Activated CD8-positive, alpha-beta memory T cell treated with anti-CD3 and anti-CD28 coated beads, Interleukin-2, amount 50 U/mL, for 24 hours (primary cell): ENCODE results near the gene LHX1.

Experiments used
- DNase-seq: peaks from one replicate; pipeline ENCODE4 v3.0.0-alpha.2; 2020; ENCODE audit errors: extremely low read depth

Gene LHX1

DNA sequence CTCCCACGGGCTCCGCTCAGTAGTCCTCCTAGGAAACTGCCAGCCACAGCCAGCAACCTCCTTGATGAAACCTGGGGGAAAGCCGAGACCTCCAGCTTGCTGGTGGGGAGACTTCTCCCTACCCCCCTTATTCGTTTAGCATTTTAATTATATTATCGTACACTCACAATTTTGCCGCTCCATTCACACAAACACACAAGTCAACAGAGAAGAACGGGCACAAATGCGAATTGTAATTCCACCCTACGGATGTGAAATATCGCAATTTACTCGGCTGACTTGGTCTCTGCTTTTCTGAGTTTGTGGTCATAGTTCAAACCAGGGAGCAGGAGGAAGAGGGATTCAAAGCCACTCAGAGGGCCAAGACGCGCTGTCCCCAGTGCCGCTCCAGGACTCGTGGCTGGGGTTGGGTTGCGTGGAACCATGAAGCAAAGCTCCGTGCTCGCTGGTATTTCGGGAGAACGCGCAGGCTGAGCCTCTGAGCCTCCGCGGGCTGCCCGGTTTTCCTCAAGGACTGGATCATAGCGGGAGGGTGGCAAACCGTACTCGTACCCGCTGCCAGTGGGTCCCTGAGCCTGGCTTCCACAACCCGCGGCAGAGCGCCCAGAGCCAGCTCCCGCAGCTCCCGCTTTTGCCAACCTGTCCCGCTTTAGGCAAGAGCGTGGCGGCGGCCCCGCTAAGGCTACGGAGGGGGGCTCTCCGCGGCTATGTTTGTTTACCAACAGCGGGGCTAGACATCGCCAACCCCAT, 2.0 kb downstream of the LHX1 start:
- DNase-seq = no peak

DNA sequence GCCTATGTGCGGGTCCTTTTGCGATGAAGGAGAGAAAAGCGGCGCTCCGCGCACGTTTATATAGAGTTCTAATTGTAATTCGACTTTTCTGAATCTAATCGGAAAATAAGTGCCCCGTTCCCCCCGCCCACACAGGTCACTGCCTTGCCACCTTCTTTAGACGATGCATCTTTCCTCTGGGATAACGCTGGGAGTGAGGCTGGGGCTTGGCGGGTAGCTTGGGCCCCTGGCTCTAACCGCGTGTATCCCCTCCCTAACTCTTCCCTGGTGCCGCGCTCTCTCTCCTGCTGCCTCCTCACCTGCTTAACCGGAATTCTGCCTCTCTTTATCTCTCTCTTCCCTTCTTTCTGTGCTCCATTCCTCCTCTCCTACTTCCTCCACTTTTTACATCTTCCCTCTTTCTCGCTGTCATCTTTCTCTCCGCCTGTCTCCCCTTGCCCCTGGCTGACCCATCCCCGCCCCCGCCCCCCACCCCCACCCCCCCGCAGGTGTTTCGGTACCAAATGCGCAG, 2.6 kb downstream of the LHX1 start:
- DNase-seq = no peak

DNA sequence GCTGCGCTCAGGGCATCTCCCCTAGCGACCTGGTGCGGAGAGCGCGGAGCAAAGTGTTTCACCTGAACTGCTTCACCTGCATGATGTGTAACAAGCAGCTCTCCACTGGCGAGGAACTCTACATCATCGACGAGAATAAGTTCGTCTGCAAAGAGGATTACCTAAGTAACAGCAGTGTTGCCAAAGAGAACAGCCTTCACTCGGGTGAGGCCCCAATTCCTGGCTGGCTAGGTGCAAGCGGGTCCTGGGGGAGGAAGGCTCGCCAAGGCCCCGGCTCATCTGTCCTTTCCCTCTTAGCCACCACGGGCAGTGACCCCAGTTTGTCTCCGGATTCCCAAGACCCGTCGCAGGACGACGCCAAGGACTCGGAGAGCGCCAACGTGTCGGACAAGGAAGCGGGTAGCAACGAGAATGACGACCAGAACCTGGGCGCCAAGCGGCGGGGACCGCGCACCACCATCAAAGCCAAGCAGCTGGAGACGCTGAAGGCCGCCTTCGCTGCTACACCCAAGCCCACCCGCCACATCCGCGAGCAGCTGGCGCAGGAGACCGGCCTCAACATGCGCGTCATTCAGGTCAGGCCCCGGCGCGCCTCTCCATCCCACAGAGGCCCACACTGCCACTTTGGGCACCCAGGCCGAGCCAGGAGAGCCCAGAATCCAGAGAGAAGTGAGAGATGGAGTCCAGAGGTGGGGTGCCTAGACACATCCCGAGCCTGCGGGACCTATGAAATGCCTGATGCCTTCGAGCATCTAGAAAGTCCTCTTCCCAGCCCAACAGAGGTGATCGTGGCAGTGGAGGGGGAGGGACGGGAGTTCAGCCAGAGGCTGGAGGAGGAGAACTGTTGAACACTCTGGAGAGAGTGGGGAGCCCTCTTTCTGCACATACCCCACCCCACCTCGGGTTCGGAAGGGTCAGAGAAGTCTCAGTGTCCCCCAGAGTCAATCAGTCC, 3.3 kb downstream of the LHX1 start:
- no peak for DNase-seq

DNA sequence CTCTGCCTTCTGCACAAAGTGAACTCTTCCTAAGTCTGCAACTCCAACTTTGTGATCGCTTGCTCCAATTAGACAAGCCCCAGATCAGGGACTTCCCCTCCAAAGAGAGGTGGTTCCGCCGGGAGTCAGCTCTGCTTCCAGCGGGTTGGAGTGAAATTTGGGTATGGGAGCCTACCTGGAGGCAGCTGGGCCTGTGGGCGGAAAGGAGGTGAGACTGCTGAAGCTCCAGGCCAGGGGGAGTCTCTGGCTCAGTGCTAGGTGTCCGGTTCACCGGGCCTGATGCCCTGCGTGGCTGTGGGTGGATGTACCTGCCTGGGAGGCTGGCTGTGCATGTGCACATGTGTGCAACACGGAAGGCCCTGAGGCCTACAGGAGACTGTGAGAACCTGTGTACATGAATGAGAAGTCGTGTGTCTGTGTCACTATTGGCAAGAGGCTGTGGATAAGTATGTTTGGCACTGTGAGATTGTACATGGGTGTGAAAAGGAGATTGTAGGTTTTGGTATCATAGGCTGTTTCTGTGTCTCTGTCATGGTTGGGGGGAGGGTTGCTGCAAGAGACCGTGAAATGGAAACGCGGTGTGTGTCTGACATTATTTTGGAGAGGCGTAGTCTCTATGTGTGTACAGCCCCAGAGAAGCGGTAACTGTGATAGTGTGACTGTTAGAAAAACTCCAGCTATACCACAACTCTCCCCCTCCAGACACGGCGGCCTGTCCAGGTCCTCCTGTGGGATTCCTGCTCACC, 4.2 kb downstream of the LHX1 start:
- no peak for DNase-seq

DNA sequence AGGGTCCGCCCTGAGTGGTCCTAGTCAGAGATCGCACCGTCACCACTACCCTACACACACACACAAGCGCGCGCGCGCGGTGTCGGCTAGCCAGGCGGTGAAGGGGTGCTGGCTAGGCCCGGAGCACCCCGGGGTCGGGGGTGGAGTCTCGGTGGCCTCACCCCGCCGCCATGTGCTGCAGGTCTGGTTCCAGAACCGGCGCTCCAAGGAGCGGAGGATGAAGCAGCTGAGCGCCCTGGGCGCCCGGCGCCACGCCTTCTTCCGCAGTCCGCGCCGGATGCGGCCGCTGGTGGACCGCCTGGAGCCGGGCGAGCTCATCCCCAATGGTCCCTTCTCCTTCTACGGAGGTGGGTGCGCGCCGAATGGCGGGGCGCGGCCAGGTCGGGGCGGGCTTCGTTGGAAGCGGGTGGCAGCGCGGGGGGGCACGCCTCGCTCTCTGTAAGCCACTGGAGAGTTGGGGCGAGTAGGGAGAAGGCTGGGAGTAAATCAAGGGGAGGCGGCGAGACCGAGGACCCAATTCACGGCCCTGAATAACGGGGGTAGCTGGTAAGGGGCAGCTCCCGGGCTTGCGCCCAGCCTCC, 4.8 kb downstream of the LHX1 start:
- DNase-seq = no peak

DNA sequence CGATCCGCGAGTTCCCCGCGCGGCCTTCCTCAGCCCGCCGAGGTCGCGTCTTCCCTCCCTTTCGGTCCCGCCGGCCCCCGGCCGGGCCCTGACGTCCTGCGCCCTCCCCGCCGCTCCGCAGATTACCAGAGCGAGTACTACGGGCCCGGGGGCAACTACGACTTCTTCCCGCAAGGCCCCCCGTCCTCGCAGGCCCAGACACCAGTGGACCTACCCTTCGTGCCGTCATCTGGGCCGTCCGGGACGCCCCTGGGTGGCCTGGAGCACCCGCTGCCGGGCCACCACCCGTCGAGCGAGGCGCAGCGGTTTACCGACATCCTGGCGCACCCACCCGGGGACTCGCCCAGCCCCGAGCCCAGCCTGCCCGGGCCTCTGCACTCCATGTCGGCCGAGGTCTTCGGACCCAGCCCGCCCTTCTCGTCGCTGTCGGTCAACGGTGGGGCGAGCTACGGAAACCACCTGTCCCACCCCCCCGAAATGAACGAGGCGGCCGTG, 5.4 kb downstream of the LHX1 start:
- DNase-seq = no peak

DNA sequence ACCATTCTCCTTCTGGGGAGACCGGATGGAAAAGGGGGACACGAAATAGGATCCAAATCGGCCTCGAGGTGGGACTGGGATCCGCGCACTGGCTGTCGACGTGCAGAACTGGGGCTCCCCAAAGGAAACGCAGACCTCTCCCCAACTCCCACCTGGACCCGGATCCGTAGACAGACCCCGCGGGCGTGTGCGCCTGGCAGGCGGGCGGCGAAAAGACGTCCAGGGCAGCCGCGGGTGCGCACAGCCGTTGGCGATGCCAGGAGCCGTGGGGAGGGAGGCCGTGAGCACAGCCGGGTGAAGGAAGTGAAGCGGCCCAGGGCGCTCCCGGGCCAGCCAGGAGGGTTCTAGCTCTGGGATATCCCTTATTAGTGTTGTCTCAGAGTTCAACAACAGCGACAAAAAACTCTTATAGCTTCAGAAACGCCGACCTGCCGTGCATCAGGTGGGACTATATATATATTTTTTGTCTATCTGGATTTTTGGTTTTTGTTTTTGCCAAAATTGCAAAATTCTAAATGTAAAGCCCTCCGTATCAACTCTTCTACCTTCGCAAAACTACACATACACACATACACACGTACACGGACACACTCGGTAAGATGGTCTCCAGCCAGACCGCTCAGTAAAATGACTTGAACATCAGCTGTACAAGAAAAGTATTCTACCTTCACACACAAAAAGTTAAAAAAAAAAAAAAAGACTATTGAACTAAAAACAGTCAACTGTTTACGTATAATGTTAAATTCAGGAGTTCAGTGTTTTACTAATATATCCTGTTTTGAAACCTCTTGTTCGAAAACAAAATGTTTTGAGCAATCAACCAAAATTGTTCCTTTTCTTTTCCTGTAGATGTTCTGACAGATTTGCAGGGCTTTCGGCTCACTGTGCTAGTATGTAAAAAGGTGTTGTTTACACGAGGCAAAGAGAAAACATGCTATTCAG, 6.2 kb downstream of the LHX1 start:
- no peak for DNase-seq

DNA sequence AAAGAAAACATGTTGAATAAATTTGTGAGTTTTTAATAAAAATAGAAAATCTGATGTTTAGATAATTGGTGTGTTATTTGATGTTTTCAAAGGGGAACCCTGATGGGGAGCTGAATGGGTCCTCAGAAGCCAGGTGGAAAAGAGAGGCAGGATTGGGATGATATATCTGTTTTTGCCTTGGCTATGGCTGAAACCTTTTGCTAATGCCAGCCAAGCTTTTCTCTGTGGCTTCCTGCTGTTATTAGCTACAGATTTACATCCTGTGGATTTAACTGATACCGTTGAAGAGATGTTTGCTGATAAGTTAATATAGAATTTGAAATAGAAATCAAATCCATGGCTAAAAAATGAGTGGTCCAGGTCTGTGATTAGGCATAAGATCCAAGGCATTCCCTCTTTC, 7.3 kb downstream of the LHX1 start:
- no peak for DNase-seq

DNA sequence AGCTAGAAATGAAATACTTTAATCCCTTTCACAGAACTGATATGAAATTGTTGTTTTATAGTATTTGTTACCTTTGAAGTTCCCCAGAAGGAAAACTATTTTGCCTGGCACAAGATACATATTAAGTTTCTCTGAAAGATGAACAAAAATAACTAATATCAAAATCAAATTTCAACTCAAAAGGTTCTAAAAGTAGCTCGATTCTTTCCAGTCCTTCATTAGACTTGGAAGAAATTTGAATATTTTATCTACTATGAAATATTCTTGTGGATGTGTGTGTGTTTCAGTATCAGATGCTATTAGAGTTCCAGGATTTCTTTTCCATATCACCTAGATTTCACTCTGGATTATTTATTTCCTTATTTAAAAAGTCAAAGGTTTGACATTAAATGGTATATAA, 7.9 kb downstream of the LHX1 start:
- DNase-seq = no peak

DNA sequence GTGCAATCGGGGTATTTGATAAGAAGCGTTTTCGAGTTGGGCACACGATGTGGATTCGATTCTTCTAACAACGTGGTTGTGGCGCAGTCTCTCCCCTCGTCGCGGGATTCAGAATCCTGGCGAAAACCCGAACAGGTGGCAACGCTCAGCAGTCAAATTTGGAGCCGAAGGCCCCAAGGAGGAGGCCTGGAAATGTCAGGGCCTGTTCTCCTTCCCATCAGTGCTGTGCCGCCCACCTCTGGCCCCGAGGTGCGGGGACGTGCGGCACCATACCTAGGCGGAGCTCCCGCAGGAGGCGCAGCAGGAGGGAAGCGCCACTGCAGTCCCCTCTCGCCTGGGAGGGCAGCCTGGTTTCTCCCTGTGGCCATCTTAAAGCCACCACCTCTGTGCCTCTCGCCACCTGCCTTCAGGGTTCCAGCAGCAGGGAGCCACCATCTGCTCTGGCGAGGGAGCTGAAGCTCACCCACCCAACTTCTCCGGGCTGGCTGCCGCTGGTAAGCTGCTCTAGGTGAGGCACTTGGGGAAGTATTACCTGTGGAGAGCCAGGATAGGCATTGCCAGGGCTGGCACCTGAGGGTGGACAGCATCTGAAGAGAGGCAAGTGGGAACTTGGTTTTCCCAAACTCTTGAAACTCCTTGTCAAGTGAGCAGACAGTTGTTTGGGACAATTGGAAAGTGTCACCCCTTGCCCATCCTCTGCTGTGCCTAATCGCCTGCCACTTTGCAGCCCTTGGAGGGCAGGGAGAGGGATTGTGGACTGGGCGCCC, 8.9 kb downstream of the LHX1 start:
- DNase-seq = no peak

DNA sequence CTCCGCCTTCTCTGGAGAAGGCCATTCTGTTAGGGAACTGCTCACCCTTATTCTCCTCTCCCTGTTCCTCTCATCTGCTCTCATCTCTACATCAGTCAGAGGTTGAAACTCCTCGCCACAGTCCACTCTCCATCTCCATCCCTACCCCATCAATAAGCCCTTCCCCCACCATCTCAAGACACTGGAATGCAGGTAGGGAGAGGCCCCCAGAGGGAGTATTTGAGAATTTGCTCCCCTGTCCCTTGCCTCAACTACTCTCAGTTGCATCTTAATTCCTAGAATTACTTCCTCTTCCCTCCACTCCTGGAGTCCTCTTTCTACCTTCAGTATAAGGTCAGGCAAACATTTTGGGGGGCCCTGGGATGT, 9.4 kb downstream of the LHX1 start:
- DNase-seq = no peak

DNA sequence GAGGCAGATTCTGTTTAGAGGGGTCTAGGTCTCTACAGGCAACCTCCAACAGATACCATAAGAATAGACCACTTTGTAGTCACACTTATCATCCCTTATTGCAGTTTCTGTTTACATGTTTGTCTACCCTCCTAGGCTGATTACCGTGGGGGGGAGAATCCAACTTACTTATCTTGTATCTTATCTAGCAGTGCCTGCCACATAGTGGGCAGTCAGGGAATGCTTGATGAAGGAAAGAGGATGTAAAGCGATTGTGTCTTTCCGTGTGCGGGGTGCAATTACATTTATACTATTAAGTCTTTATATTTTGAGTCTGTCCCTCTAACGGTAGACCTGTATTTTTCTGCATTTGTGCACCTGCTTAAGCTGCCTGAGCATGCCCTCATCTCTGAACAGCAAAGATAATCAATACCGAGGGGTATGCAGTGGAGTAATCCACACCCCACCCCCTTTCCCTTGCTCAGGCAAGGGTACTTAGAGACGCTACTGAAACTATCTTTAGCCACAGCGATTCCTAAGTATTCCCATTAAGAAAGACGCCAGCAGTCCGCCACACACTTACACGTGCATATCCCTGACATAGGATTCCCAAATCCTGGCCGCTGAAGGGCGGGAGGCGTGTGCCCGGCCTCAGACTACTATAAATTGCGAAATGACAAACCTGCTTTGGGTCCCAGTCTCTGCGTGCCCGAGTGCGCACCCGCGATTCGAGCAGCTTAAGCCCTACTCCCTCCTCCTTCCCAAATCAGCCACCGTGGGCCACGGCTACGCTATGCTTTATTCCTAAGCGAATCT, 10.8 kb downstream of the LHX1 start:
- no peak for DNase-seq

DNA sequence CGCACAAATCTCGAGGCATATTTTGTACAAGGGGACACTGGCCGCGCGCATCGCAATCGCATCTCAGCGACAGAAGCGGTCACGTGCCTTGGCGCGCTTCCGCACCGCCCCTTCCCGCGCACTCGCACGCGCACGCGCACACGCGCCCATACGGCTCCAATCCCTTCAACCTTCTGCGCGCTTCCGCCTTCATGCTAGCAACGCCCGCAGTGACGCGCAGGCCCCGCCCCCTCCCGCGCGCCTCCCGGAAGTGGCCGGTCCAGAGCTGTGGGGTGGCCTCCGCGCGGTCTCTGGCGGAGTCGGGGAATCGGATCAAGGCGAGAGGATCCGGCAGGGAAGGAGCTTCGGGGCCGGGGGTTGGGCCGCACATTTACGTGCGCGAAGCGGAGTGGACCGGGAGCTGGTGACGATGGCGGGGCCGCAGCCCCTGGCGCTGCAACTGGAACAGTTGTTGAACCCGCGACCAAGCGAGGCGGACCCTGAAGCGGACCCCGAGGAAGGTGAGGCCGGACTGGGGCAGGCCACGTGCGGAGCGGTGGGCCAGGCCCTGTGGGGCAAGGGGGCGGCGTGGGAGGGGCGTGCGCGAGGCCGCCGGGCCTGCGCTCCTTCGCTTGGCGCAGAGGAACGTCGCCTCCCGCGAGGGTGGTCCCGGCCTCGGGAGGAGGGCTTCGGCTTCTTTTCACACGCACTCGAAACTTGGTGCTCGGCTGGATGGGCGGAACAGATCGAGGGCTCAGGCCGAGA, 11.6 kb downstream of the LHX1 start, which contains the start of gene AATF:
Gene AATF (plus strand): TSS at position 238 of the 744 bp plus-strand sequence. CDS start 172 bp downstream, at position 410.
- peak; percentile 85 for DNase-seq

DNA sequence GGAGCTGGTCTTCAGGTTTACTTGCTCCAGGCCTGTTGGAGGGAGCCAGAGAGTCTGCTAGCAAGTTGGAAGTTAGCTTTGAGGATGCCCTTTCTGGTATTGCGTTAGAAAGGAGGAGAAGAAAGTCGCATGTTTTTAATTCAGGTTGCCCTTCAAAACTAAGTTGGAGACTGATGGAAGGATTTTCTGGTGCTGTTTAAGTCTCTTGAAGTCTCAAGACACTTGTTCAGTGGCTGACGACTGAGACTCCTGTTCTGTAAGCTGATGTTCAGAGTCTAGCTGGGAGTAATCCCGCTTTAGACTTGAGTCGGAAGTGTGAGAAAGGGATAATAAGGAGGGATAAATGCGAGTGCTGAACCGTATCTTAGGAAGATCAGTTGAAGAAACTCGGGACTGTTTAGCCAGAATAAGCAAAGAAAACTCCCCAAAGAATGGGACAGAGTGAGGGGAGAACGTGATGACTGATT, 12.2 kb downstream of the LHX1 start:
- DNase-seq = no peak

DNA sequence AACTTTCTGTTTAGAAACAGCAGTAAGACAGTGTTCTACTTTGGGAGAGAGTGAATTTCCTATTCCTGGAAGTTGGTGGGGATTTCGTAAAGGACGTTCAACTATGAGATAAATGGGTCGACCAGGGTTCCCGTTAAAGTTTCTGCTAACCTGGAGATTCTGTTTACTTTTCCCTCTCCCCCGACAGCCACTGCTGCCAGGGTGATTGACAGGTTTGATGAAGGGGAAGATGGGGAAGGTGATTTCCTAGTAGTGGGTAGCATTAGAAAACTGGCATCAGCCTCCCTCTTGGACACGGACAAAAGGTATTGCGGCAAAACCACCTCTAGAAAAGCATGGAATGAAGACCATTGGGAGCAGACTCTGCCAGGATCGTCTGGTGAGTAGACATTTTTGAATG, 12.8 kb downstream of the LHX1 start:
- no peak for DNase-seq

DNA sequence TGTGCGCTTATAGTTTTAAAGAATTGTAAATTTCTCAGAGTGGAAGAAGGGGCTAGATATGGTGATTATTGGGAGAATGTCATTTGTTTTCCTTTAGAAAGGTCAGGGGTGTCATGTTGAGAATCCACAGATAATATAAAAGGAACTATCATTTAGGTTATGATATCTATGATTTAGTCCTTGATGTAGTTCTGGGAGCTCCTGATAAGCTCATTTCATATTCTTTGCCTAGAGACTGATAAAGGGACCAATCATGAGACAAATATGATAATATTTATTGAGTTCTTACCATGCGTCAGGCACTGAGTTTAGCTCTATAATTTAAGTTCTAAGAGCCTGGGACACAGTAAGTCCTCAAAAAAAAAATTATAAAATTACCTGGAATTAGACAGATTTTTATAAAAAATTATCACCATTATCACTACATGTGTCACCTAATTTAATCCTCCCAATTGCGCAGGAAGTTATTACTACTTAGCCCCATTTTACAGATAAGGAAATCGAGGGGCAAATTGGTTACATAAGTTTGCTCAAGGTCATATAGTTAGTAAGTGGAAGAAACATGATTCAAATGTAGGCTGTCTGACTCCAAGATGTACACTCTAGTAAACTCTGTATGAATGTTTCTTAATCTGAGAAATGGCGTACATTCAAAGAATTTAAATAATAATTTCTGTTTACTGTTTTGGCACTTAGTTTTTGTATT, 14.0 kb downstream of the LHX1 start:
- DNase-seq = no peak

DNA sequence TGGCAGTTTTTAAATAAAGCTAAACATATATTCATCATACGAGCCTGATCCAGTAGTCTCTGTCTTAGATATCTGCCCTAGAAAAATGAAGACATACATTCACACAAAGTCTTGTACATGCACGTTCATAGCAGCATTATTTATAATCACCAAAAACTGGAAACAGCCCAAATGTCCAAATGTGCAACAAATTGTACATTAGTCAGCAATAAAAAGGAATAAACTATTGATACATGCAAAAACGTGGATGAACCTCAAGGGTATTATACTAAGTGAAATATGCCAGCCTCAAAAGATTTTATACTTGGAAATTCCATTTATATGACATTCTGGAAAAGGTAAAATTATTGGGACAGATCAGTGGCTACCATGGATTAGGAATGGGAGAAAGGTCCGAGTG, 34.2 kb downstream of the LHX1 start:
- no peak for DNase-seq
